GM21619 (cell line): ENCODE measurements around the gene SYNE1.

Experiments used
- ATAC-seq: cut with Tn5 transposase; IDR thresholded peaks from one replicate; pipeline ENCODE4 v1.9.1; 2021; ENCODE audit not compliant: unreplicated experiment

Gene SYNE1

DNA sequence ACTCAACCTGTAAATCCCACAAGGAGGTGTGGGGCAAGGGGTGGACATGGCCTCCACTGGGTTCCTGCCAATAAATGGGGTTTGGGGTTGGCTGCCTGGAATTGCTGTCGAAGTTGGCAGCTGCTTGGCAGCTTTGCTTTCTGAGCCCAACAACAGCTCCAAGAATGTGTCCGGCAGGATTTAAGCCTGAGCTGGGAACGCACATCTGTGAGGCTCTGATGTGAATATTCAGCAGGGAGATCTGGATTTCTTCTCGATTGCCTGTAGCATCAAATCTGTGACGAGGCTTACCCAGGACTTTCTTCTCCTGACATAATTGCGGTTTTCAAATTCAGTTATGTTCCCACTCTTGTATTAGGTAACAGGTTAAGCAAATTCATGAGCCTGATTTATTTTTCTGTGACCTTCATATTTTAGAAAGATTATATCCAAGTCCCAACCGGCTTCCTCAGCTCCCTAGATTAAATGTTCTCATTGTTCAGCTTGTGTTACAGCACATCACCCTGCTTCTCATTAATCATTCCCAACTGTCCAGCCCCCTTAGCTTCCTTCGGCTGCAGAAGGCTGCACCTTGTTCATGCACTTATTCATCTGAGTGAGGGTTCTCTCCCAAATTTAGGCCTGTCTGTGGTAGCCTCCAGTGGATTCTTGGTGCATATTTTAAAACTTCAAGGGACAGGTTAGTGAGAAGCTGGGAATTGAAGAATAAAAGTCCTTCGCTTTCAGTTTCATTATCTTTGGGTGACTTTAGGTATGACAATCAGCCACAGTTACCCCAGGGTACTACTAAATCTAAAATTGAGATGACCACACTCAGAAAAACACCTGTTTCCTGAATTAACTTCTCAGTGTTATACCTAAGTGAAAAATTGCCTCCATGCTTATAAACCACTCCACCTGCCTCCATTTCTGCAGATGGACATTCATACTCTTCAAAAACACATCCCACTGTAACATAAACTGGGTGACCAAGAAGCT is 519.7 kb downstream of the SYNE1 start:
- peak; percentile 85 for ATAC-seq

DNA sequence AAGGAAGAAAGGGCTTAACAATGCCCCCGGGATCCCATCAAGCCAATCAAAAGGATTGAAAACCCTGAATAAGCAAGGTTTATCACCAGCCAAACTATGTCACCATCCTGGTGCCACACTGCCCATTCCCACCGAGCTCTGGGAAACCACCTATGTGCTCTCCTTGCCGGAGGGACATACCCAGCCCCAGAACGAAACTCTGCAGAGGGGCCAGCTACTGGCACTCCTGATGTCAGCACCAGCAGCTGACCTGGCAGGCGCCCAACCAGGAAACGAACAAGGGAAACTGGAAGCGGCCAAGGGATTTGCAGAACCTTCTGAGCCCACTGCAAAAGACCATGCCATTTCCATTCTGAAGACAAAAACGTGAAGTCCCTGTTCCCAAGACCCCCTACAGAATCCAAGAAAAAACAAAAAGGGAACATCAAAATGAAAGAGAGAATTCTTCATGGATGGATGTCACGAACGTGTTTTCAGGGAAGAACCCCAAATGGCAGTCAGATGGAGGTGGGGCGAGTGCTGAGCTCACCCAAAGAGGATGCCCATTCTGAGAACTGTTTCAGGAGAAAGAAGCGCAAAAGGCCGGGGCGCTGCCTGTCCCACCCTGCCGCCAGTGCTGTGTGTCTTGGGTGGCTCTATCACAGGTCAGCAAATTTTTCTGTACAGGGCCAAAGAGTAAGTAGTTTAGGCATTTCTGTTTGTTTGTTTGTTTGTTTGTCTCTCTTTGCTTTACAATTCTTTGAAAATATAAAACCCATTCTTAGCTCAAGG is 524.5 kb downstream of the SYNE1 start:
- no peak for ATAC-seq

DNA sequence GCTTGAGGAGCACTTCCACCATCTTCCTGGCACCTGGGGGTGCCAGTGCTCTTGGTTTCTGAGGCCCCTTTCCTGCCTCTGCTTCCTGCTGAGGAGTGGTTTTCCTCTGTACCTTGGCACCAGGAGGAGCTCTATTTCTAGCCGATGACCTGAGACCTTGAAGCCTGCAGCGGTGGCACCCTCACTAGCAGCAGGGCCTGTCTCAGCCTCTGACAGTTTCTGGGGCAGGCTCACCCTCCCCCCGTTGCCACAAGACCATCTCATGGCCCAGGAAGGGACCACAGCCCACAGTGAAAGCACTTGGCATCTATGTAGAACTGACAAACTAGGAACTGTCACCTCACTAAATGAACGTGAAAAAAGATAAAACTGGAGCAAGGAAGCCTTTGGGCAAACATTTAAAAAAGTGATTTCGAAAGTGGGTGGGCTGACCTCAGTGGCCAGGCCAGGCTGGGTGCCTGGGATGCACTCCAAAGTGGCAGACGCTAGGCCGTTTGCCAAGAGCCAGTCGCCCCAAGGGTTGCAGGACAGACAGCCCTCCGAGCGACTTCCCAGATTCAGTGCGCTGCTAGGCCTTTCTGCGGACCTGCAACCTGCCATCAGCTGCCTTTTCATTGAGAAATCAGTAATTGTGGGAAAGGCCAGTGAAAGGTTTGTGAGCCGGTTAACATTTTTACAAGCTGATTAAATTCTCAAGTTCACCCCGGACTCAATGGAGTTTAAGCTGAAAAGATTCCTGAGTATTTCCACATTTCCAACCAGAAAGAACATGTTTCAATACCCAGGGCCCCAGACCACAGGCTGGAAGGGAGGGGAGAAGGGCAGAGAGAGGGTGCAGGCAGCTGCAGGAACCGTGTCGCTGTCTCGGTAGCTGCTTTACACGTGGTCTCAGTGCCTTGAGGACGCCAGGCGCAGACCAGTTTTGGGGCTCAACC is 526.0 kb downstream of the SYNE1 start:
- ATAC-seq, result no peak

DNA sequence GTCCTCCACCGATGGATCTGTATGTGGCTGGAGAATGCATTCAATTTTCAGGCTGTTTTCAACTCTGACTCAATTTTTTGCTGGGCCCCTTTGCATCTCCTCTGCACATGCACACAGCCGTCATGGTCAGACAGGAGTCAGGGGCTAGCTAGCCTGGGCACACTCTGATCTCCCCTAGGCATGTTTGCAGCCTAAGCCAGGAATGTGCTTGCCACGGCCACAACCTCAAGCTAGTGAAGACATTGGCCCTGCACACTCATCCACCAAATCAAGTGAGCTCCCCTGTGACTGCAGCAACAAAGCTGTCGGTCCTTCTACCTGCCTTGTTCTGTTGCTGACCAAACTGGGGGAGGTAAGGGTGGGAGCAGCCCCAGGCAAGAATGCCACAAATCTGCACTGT is 529.2 kb downstream of the SYNE1 start:
- ATAC-seq, result no peak

DNA sequence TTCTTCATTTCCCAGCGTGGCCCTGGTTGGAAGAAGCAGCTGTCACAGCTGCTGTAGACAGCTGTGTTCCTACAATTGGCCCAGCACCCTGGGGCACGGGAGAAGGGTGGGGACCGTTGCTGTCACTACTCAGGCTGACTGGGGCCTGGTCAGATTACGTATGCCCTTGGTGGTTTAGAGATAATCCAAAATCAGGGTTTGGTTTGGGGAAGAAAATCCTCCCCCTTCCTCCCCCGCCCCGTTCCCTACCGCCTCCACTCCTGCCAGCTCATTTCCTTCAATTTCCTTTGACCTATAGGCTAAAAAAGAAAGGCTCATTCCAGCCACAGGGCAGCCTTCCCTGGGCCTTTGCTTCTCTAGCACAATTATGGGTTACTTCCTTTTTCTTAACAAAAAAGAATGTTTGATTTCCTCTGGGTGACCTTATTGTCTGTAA is 537.0 kb downstream of the SYNE1 start:
- ATAC-seq, result no peak

DNA sequence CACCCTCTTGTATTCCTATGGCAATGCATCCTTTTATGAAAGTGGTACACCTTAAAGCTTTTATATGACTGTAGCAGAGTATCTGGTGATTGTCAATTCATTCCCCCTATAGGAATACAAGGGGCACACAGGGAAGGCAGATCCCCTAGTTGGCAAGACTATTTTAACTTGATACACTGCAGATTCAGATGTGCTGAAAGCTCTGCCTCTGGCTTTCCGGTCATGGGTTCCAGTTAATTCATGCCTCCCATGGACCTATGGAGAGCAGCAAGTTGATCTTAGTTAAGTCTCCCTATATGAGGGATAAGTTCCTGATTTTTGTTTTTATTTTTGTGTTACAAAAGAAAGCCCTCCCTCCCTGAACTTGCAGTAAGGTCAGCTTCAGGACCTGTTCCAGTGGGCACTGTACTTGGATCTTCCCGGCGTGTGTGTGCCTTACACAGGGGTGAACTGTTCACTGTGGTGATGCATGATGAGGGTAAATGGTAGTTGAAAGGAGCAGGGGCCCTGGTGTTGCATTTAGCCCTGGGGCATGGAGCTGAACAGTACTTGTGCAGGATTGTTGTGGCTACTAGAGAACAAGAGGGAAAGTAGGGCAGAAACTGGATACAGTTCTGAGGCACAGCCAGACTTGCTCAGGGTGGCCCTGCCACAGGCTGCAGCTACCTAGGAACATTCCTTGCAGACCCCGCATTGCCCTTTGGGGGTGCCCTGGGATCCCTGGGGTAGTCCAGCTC is 537.5 kb downstream of the SYNE1 start:
- ATAC-seq, result no peak

DNA sequence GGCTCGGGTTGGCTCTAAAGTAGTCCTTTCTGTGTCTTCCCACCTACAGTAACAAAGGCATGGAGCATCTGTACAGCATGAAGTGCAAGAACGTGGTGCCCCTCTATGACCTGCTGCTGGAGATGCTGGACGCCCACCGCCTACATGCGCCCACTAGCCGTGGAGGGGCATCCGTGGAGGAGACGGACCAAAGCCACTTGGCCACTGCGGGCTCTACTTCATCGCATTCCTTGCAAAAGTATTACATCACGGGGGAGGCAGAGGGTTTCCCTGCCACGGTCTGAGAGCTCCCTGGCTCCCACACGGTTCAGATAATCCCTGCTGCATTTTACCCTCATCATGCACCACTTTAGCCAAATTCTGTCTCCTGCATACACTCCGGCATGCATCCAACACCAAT is 538.5 kb downstream of the SYNE1 start:
- ATAC-seq, result no peak

DNA sequence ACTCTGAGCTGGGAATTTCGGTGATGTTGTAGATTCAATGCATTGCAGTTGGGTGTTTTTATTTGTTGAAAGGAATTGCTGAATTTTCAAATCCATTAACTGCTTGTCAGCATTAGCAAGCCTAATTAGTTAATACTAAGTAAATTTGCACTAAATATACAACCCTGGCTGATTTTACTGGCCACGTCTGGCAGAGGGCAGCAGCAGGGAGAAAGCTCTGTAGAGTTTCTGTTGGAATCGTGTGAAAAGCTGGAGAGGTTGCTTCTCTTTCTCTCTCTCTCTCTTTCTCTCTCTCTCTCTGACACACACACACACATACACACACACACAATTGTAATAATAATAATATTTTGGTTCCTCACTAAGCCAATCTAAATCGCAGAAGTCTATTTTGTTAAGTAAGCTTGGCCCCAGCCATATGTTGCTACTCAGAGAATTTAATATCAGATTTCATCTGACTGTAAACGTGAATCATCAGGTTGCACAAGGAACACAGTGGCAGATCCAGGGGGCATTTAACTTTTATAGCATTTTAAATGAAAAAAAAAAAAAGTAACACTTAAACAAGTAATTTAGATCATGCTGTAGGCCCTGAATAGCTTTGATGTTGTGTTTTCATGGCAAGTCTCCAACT is 540.2 kb downstream of the SYNE1 start:
- no peak for ATAC-seq

DNA sequence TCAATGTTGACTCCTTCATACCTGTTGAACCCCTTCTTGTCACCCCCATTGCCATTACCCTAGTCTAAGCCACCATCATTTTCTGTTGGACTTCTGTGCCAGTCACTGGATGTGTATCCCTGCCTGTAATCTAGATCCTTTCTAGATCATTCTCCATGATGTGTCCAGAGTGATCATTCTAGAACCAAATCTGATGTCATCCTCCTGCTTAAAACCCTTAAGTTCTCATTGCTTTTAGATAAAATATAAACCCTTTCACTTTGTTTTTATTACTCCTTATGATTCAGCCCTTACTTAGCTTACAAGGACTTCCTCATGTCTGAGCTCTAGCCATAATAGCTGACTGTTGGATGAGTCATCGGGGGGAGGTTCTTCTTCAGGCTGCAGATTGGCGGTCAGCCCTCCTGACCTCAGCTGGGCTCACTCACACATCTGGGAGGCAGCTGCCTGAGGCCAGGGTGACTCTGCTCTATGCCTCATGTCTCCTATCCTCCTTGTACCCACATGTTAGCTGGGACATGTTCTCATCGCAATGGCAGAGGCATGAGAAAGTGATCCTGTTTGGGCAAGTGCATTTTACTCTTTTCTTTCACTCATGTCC is 542.1 kb downstream of the SYNE1 start:
- no peak for ATAC-seq

DNA sequence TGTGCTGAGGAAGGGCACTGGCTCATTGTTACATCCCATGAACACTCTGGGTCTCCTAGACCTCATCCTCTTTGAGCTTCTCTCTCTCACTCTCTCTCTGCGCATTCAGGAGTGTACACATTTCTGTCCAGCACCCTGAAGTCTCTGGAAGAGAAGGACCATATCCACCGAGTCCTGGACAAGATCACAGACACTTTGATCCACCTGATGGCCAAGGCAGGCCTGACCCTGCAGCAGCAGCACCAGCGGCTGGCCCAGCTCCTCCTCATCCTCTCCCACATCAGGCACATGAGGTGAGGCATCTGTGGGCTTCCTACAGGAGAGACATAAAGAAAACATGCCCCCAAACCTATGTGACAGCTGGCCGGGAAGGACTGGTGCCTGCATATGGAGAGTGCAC is 542.9 kb downstream of the SYNE1 start:
- no peak for ATAC-seq

DNA sequence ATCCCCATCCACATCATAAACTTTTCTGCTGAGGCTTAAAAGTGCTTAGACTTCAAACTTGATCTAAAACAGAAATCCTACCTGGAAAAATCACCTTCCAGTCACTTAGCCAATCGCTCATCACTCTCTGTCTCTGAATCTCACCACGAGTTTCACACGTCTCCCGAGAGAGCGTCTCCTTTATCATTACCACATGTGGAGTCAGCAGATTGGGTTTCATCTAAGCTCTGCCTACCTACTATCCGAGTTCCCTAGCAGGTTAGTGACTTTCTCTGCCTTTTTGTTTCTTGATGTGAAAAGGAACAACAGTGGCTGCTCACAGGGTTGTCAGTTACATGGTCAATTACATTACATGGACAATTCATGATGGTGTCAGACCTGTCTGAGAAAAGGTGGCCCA is 543.5 kb downstream of the SYNE1 start:
- no peak for ATAC-seq

DNA sequence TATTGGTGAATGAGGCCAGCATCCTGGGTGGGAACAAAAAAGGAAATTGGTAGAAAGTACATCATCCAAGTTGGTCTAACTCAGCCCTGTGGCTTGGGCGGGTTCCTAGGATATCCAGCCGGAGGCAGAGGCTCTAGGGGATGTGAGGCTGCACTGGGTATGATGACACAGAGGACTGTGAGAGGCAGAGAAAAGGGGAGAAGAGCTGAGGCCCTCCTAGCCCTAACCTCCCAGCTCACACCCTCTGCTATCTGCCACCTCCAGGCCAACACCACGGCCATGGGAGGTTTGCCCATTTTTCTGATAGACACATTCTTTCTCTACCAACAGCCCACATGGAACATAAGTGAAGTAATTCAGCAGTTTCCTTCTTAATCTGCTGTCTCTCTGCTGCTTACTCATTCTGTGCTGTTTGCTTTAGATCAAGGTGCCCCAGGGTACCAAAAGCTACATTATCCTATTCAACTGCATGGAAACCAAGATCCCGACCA is 545.3 kb downstream of the SYNE1 start:
- no peak for ATAC-seq

DNA sequence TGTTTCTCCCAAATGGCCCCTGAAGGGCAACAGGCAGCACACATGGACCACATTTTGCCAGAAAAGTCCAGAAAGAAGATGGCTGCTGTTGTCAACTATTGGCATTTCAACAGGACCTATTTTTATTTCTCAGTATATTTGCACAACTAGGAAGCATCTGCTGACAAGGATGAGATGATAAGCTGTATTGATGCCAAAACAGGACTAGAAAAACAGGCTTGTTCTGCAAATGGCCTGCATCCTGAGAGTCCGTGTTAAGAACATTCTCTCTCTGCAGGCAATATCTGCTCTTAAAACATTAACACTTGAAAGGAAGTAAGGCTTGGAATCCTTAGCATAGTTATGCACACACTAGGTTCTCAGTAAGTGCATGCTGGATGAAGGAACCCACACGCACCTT is 546.0 kb downstream of the SYNE1 start:
- no peak for ATAC-seq

DNA sequence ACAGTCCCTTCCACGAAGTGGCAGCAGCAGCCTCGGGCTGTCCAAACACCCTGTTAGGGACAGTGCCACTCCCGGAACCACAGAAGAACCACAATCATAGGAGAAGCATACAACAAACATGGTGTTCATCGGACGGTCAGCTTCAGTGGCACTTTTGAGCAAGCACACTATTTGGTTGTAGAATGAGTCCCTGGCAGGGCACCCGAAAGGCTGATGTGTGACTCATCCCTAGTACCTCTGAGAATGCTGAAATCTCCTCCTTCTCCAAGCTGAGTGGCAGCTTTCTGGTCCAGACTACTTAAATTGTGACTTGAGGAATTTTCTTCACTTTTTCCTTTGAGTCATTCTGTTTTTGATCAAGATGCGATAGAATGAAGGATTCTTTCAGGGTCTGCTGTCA is 547.2 kb downstream of the SYNE1 start:
- ATAC-seq, result no peak

DNA sequence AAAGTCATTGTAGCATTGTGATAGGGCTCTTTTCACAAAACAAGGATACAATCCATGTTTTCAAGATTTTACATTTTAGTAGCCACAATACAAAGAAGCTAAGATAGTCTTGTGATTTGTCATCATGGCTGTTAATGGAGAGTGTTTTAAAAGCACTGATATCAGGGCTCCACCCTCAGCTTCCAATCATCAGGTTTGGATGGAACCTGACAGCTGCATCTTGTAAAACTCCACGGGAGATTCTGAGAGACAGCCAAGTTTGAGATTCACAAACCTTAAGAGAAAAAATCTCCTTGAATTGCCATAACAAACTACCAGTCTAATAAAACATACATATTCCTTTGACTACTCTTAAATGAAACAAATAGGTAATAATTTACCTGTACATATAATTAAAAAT is 549.5 kb downstream of the SYNE1 start:
- ATAC-seq, result no peak

DNA sequence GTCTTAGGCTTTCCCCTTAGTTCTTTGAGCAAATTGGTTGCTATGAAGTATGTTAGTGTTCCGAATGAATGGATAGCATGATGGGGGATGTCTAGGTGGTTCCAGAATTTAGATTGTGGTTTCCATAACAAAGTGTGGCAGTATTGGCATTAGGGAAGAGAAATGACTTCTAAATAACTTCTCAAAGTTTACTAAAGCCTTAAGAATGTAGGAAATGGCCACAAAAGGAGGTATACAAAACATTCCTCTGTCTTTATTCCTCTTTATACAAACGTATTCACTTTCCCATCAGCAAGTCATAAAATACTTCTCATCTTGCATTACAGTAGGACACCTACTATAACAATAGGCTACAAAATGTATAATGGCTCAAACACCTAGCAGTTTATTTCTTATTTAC is 550.1 kb downstream of the SYNE1 start:
- ATAC-seq, result no peak

DNA sequence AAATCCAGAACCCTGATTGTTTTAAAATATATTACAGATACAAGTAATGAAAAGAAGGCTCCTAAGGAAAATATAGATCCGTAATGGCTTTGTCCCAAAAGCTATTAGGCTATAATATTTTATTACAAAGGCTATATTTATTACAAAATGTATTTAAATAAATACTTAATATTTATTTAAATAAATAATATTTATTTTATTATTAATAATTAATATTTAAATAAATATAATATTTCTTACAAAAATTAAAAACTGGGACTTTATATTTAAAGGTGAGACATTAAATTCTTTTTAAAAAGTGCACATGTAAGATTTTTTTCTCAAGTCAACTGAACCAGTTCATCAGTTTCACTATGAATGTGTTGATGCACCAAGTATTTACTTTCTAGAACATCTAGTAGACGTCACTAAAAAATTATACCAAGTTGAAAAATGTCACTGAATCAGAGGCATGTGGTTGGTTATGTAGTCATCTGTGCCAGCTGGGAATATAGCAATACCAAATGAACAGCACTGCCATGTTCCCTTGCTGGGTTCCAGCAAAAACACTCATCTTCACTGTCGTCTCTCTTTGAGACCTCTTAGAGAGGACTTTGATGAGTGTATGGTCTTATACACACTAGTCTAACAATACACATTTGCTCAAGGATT is 550.8 kb downstream of the SYNE1 start:
- no peak for ATAC-seq

DNA sequence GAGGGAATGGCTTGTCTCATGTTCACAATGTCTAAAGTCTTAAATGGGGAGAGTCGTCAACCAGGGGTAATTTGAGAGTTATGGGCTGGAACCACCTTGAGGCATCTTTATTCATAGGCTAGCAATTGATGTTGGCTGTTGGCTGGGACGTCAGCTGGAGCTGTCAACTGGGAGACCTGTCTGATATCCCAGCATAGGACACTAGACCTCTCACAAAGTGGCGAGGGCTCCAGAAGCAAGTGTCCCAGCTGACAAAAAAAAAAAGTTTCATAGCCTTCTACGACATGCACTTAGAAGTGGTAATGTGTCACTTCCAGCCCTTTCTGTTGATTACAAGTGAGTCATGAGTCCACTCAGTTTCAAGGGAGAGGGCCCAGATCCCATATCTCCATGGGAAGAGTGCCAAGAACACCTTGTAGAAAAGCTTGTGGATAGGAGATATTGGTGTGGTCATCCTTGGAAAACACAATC is 551.7 kb downstream of the SYNE1 start:
- ATAC-seq, result no peak

DNA sequence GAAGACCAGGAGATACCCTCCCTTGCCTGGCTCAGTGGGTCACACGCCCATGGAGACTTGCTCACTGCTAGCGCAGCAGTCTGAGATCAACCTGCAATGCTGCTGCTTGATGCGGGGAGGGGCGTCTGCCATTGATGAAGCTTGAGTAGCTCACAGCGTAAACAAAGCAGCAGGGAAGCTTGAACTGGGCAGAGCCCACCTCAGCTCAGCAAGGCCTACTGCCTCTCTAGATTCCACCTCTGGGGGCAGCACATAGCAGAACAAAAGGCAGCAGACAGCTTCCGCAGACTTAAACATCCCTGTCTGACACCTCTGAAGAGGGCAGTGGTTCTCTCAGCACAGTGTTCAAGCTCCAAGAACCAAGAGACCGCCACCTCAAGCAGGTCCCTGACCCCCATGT is 558.4 kb downstream of the SYNE1 start:
- ATAC-seq, result no peak
